Neutrophil (primary cell): ENCODE data around the gene ETV5.

Source experiments
- H3K27ac ChIP-seq: fragments of 200-600 bp; sonication (generic); 2 replicates; pipeline ENCODE4 v1.5.1; 2016; ENCODE audit warnings: mild to moderate bottlenecking, moderate library complexity
- H3K27me3 ChIP-seq: fragments of 200-600 bp; sonication (generic); 2 replicates; pipeline ENCODE4 v1.6.0; 2016; ENCODE audit warnings: mild to moderate bottlenecking
- H3K36me3 ChIP-seq: fragments of 200-600 bp; sonication (generic); 2 replicates; pipeline ENCODE4 v1.5.1; 2017
- H3K4me1 ChIP-seq, 2 experiments: fragments of 200-600 bp in 1 of 2; sonication (generic) in 1 of 2; 1 replicate in 1 of 2; 2 replicates in 1 of 2; pipeline versions ENCODE4 v1.5.1 to v1.6.1; 2013 to 2016; ENCODE audit warnings: low read depth in 1 of 2, low read length in 1 of 2, mild to moderate bottlenecking in 1 of 2, moderate library complexity in 1 of 2; ENCODE audit not compliant: control insufficient read depth in 1 of 2, insufficient read depth in 1 of 2
- H3K4me3 ChIP-seq, 2 experiments: fragments of 200-600 bp in 1 of 2; sonication (generic) in 1 of 2; 1 replicate in 1 of 2; 2 replicates in 1 of 2; pipeline ENCODE4 v1.5.1; 2013 to 2016; ENCODE audit warnings: low read depth in 1 of 2, low read length in 1 of 2, mild to moderate bottlenecking in 1 of 2, moderate library complexity in 1 of 2
- H3K9me3 ChIP-seq: fragments of 200-600 bp; sonication (generic); 2 replicates; pipeline ENCODE4 v1.5.1; 2016
- CTCF ChIP-seq: fragments of 200-600 bp; sonication (generic); IDR thresholded peaks from 2 replicates; pipeline ENCODE4 v1.5.1; 2016; ENCODE audit warnings: antibody characterized with exemption

Gene ETV5

DNA sequence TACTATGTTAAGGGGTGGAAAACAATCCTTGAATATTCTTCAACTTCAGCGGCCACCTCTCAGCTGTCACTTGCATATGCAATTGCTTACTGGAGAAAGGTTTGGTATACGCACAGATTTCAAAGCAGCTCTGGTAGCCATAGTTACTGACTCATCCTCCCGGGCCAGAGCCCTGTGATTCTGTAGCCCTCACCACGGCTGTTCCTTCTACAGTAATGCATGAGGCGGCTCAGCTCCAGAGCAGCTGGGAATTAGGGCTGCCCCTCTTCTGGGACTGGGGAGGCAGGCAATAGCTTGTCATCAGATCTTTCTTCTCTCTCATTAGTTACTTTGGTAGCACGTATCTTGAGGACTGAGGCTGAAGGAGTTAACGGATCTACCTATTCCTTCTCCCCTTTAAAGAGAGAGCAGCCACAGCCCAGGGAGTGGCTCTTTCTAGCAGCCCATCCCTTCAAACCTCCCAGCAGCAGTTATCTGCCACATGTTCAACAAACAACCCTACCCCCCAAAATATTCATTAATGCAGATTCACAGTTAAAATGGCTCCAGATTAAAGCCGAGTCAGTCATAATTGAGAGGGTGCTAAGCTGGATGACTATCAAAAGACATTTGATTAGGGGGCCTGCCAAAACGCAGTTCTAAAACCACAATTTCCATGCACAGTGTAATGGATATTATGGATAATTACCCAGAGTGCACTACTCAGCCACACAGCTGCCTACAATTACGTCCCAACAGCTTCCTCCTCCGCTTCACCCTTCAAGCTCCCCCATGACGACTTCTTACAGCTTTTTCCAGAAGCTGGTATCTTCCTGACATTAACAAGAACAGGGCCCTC, 54.7 kb downstream of the ETV5 start:
- no peaks in the 10 kb centered on the region for H3K27me3 ChIP-seq
- H3K4me3 ChIP-seq, result no peak overlapping the region
- TF ChIP-seq CTCF, result no peak
- no peaks in the 10 kb centered on the region for H3K9me3 ChIP-seq
- no peak overlapping the region for H3K27ac ChIP-seq
- no peaks in the 10 kb centered on the region for H3K4me1 ChIP-seq
- no peaks in the 10 kb centered on the region for H3K36me3 ChIP-seq

DNA sequence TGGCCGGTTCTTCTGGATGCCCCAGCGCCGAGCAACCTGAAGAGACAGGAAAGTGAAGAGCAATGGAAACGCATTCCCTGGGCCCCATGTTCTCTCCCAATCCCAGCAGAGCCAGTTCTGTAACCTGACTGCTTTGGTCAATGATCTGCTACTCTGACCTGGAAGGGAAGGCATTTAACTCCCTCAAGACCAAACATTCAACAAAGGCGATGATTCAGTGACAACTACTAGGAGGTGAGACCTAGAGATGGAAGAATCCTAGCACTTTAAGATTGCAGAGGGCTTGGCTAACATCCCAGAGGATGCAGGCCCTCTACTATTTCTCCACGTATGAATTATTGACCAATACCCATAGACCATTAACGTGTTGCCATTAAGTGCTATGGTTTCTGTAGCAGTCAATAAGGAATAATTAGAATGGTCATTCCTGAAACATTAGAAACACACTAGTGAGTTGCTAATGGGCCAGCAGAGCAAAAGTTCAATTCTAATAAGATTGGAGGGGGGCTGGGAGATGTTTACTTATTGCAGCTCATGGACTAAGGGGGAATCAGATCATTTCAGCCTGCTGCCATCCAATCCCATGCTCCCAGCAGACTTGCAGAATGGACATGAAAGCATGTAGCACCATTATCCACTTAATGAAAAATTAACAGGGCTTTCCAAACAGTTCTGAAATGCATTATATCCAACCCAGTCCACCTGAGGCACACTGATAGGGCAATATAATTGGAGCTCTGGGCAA, 56.6 kb downstream of the ETV5 start:
- no peak overlapping the region for H3K27ac ChIP-seq
- H3K4me3 ChIP-seq, result no peak overlapping the region
- no peaks in the 10 kb centered on the region for H3K27me3 ChIP-seq
- H3K4me1 ChIP-seq, result no peaks in the 10 kb centered on the region
- TF ChIP-seq CTCF, result no peak
- no peaks in the 10 kb centered on the region for H3K36me3 ChIP-seq
- no peaks in the 10 kb centered on the region for H3K9me3 ChIP-seq

DNA sequence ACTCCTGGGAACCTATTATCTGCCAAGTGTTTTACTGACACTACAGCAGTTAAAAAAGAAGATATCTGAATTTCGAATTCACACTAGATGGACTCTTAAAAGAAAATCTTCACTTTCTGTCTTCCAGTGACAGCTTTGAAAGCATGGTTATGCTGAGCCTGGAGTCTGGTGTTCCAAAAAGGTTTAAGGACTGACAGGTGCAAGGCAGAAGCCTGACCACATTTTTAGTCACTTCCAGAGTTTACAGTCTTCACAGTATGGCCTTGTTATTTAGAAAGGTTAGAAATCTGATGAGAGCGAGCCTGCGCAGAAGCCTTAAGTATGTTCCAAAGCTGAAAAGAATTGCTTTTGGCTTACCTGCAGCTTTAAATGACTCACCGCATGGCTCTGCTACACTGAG, 59.9 kb downstream of the ETV5 start:
- Histone ChIP-seq H3K27ac (no peak overlapping the region), H3K27me3 (no peaks in the 10 kb centered on the region), H3K36me3 (no peaks in the 10 kb centered on the region)

GRCh38 chr3:186048119-186048518, 60.8 kb downstream of the ETV5 start:
- TF ChIP-seq CTCF, result no peak
- H3K27me3 ChIP-seq, result no peaks in the 10 kb centered on the region
- H3K4me3 ChIP-seq, result no peak overlapping the region
- no peaks in the 10 kb centered on the region for H3K36me3 ChIP-seq
- no peaks in the 10 kb centered on the region for H3K4me1 ChIP-seq
- H3K27ac ChIP-seq, result no peak overlapping the region
- H3K9me3 ChIP-seq, result no peaks in the 10 kb centered on the region

More for the DNA sequence above, 59.9 kb downstream of the ETV5 start:
- no peak for TF ChIP-seq CTCF
- Histone ChIP-seq H3K4me1 (no peaks in the 10 kb centered on the region), H3K9me3 (no peaks in the 10 kb centered on the region), H3K4me3 (no peak overlapping the region)

- no peak for TF ChIP-seq CTCF
- Histone ChIP-seq H3K4me1 (no peaks in the 10 kb centered on the region), H3K27me3 (no peaks in the 10 kb centered on the region), H3K9me3 (no peaks in the 10 kb centered on the region), H3K36me3 (no peaks in the 10 kb centered on the region), H3K4me3 (no peak overlapping the region), H3K27ac (no peak overlapping the region)
Measured at GRCh38 chr3:186046838-186047237, 62.1 kb downstream of the ETV5 start.
